Fibroblast of mammary gland (primary cell): ENCODE results near the gene WIPF3.

Experiments used
- DNase-seq: peaks from one replicate; pipeline ENCODE4 v3.0.0-alpha.2; 2010; ENCODE audit warnings: low read depth
- H3K4me3 ChIP-seq: 2 replicates; pipeline ENCODE4 v1.5.1; 2011; ENCODE audit warnings: low read depth, mild to moderate bottlenecking, low read length, moderate library complexity; ENCODE audit not compliant: control insufficient read depth
- TF ChIP-seq, protein P1 (sequence below): conservative IDR thresholded peaks from 2 replicates; pipeline ENCODE4 v1.5.1; 2011; ENCODE audit warnings: low read depth, low read length, inconsistent platforms; ENCODE audit not compliant: control insufficient read depth, insufficient read depth

WIPF3 gene

DNA sequence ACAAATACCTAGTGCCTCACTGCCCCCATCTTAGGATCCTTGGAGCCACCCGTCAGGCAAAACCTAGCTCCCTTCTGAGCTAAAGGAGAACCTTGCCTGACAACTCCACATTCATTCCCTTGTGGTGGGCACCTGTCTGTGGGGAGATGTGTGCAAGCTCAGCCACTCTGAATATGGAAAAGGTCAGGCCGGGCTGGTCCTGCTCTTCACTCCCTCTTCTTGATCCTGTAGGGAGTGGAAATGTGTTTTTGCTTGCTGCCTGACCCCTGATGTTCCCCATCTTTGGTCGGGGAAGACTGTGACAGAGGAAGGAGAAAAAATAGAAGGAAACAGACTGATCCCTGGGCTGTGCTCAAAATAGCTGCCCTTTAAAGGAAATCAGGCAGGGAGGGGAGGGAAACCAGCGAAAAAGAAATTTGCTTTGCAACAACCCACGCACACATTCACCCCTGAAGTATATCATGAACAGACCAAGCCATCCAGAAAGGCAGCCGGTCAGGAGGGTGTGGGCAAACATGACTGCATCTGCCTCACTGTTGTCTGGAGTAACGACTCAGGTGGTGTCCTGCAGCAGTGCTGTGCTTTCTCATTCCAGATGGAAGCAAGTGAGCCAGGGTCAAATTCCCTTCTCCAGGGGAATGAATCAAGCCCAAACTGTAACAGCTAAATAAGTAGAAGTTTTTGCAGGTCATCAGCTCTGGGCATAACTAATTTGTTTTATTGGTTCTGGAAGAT is 109.3 kb downstream of the WIPF3 start:
- no peak overlapping the region for H3K4me3 ChIP-seq
- TF ChIP-seq, protein P1, sequence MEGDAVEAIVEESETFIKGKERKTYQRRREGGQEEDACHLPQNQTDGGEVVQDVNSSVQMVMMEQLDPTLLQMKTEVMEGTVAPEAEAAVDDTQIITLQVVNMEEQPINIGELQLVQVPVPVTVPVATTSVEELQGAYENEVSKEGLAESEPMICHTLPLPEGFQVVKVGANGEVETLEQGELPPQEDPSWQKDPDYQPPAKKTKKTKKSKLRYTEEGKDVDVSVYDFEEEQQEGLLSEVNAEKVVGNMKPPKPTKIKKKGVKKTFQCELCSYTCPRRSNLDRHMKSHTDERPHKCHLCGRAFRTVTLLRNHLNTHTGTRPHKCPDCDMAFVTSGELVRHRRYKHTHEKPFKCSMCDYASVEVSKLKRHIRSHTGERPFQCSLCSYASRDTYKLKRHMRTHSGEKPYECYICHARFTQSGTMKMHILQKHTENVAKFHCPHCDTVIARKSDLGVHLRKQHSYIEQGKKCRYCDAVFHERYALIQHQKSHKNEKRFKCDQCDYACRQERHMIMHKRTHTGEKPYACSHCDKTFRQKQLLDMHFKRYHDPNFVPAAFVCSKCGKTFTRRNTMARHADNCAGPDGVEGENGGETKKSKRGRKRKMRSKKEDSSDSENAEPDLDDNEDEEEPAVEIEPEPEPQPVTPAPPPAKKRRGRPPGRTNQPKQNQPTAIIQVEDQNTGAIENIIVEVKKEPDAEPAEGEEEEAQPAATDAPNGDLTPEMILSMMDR = no peak
- DNase-seq = peak; percentile 41

DNA sequence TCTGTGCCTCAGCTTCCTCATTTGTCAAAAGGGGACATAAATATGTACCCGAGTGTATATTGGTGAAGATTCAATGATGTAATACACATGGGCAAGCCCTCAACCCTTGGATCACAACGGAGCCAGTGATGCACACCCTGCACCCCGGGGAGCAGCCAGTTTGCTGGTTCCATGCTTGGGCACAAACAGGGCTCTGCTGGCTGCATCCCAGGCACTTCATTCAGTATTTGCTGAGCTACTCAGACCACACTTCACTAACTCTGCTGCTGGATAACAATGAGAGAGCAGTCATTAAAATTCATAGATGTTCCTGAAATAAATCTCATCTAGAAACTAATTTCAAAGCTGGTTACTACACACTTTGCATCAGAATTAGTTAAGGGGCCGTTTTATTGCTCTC is 111.3 kb downstream of the WIPF3 start:
- TF ChIP-seq, protein P1 = no peak
- H3K4me3 ChIP-seq = no peak overlapping the region
- DNase-seq = no peak

DNA sequence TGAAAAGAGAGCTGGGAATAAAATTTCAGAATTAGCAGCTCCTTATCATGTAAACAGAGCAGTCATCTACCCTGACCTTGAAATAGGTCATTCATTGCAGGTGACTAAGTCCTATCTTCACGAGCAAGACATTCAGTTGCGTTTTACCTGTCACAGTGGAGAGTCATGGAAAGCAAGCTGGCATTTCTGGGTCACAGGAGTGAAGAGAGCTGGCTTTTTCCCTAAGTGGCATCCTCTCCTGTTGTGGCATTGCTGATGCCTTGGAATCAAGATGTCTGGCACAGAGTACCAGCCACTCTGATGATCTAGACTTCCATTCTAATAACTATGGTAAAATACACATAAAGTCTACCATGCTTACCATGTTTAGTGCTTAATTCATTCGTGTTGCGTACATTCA is 112.5 kb downstream of the WIPF3 start:
- H3K4me3 ChIP-seq = no peak overlapping the region
- TF ChIP-seq, protein P1 = no peak
- no peak for DNase-seq

DNA sequence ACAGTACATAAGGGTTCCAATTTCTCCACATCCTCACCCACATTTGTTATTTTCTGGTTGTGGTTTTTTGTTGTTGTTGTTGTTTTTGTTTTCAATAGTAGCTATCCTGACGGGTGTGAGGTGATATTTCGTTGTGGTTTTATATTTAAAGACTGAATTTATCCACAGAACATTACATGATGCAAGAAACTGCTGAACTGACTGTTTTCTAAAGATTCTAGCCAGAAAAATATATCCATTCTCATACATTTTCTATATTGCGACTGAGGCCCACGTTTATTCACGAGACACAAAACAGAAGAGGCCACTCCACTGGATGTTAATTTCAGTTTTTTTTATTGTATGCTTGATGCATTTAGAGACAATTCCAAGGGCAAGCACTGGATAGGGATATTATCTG is 113.5 kb downstream of the WIPF3 start:
- TF ChIP-seq, protein P1 = no peak
- H3K4me3 ChIP-seq = no peak overlapping the region
- no peak for DNase-seq

DNA sequence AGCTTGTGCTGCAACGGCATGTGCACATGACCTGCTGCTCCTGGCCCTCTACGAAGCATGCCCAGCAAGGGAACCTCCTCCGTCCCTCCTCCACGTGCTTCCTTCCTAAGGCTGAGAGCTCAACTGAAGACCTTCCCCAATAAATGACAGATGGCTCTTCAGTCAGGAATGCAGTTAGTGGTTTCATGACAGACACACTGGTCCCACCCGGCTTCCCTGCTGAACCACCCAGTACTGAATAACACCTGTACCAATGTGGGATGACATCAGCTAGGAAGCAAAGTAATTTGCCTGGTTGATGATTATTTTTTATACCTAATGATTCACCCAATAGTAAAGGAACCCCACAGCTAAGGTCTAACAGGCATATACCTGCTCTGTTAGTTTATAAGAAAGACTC is 114.2 kb downstream of the WIPF3 start:
- H3K4me3 ChIP-seq = no peak overlapping the region
- no peak for DNase-seq
- TF ChIP-seq, protein P1 = no peak

DNA sequence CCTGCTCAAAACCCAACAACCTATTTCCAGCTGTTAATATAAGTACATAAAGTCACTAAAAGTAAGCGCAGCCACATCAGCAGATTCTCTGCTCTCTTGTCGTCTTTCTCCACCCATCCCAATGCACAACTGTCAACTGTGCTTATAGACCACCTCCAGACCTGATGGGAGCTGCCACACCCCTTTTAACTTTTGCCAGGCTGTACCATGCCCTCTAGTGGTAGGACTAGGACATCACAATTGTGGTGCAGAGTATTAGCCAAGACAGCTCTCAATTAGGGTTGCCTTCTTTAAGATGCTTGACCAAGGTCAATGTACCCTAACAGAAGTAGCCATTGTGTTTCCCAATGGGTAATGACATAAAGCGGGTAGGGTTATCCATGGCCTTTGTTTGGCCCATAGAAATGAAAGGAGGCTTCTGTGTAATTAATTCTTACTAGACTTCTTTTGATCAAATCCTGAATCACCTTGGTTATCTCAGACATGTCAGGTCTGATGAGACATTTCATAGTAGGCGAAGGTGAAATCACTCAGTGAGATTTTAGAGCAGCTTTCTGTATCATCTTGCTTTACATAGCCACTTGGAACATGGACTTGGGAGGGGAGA is 115.2 kb downstream of the WIPF3 start:
- peak; percentile 70 for DNase-seq
- H3K4me3 ChIP-seq = no peak overlapping the region
- TF ChIP-seq, protein P1 = peak; percentile 94
